K562 (cell line): Measurements from ENCODE around the gene SDF4. TPM values are rescaled to one million over a fixed set of nuclear protein-coding genes. Genes with fewer than 3 reads are reported as not detected.

ENCODE experiments used
- ATAC-seq: fragments of 200-7000 bp; cut with Tn5 transposase; 3 replicates; pipeline ENCODE4 v1.9.1; 2020; ENCODE audit warnings: moderate library complexity
- BruUV-seq: library from RNA; stranded (reverse); fragments of 400-500 nt; replicated peaks from 2 replicates; lab custom pipeline; 2021; lab: Mats Ljungman, UMichigan
- CTCF ChIA-PET: fragments of 300-600 bp; formaldehyde crosslinking; extraction: SDS; loops from one replicate; lab custom pipeline; 2021; ENCODE audit warnings: low intra/inter-chr PET ratio; lab: Yijun Ruan, JAX
- POLR2A ChIA-PET: fragments of 300-600, 350-650 bp; sonication (Branson Sonifier 250); formaldehyde crosslinking; extraction: SDS; loops from one replicate; lab custom pipeline; 2021; ENCODE audit warnings: antibody characterized with exemption, inconsistent platforms; lab: Yijun Ruan, JAX
- DNase-seq, 4 experiments: peaks; one replicate each; pipeline versions ENCODE4 v3.0.0 to v3.0.0-alpha.2; 2011 to 2018; ENCODE audit warnings: low spot score in 3 of 4, mixed read lengths in 3 of 4; ENCODE audit errors: extremely low read depth in 1 of 4
- FAIRE-seq: peaks from 2 replicates; lab custom pipeline; 2011; peaks lifted over from hg19 to GRCh38; lab: Jason Lieb, UNC
- H2AFZ ChIP-seq: 2 replicates; pipeline ENCODE4 v1.6.0; 2011; ENCODE audit warnings: low read depth, low read length, control low read depth, inconsistent platforms
- H3K27ac ChIP-seq: fragments of 200-600 bp; 3 replicates; pipeline ENCODE4 v1.8.0; 2011; ENCODE audit warnings: low read depth, mild to moderate bottlenecking, control low read depth, inconsistent platforms, low read length, moderate library complexity, mixed read lengths; ENCODE audit errors: extremely low read depth
- H3K27me3 ChIP-seq, 2 experiments: fragments of 300-600 bp in 1 of 2; 2 replicates in 1 of 2; 3 replicates in 1 of 2; pipeline versions ENCODE4 v1.6.0 to v1.8.0; 2011; ENCODE audit warnings: inconsistent platforms in 2 of 2, low read length in 2 of 2, mild to moderate bottlenecking in 1 of 2, mixed read lengths in 1 of 2, moderate library complexity in 1 of 2; ENCODE audit not compliant: control insufficient read depth in 2 of 2, insufficient read depth in 2 of 2
- H3K36me3 ChIP-seq: fragments of 300-600 bp; 3 replicates; pipeline ENCODE4 v1.8.0; 2011; ENCODE audit warnings: mild to moderate bottlenecking, low read length, inconsistent platforms; ENCODE audit not compliant: control insufficient read depth, insufficient read depth
- H3K4me1 ChIP-seq, 2 experiments: fragments of 200-600 bp in 1 of 2; replicated peaks in 1 of 2; 2 replicates in 1 of 2; 3 replicates in 1 of 2; pipeline versions ENCODE4 v1.5.1 to v1.8.0; 2011; ENCODE audit warnings: inconsistent platforms in 2 of 2, low read length in 2 of 2, mild to moderate bottlenecking in 1 of 2, mixed read lengths in 1 of 2, moderate library complexity in 1 of 2; ENCODE audit not compliant: control insufficient read depth in 2 of 2, insufficient read depth in 2 of 2
- H3K4me2 ChIP-seq: 2 replicates; pipeline ENCODE4 v1.6.1; 2011; ENCODE audit warnings: low read length, control low read depth, inconsistent platforms, mixed read lengths; ENCODE audit not compliant: insufficient read depth
- H3K4me3 ChIP-seq: fragments of 200-600 bp; sonication (generic), shearing (Covaris generic); 2 replicates; pipeline ENCODE4 v1.5.1; 2016; ENCODE audit warnings: control low read depth, inconsistent platforms
- H3K79me2 ChIP-seq: fragments of 200-600 bp; 3 replicates; pipeline ENCODE4 v1.8.0; 2011; ENCODE audit warnings: low read length, inconsistent platforms; ENCODE audit not compliant: control insufficient read depth, insufficient read depth
- H3K9ac ChIP-seq, 2 experiments: 2 replicates each; pipeline versions ENCODE4 v1.6.0 to v1.6.1; 2011; ENCODE audit warnings: low read depth in 2 of 2, low read length in 2 of 2, control low read depth in 1 of 2, inconsistent platforms in 1 of 2, mild to moderate bottlenecking in 1 of 2, mixed read lengths in 1 of 2; ENCODE audit not compliant: insufficient read depth in 1 of 2
- H3K9me1 ChIP-seq: one replicate; pipeline ENCODE4 v1.6.0; 2011; ENCODE audit warnings: inconsistent platforms, mild to moderate bottlenecking, low read length, moderate library complexity; ENCODE audit not compliant: control insufficient read depth, insufficient read depth
- H3K9me3 ChIP-seq: replicated peaks from 2 replicates; pipeline ENCODE4 v1.5.1; 2011; ENCODE audit warnings: low read depth, low read length, inconsistent platforms; ENCODE audit not compliant: control insufficient read depth, insufficient read depth
- H4K20me1 ChIP-seq: replicated peaks from 2 replicates; pipeline ENCODE4 v1.6.1; 2011; ENCODE audit warnings: low read length, inconsistent platforms, mixed read lengths; ENCODE audit not compliant: control insufficient read depth, insufficient read depth
- ARNT ChIP-seq, 2 experiments: fragments of 450-650 bp; IDR thresholded peaks; 2 replicates each; pipeline ENCODE4 v1.6.1; 2016; ENCODE audit warnings: mild to moderate bottlenecking in 1 of 2
- WGBS: fragments of 100-300 bp; shearing (Covaris generic); methylation state at CpG from one replicate; pipeline ENCODE4 v1.1.6; 2016; ENCODE audit warnings: low coverage, mixed read lengths; ENCODE audit not compliant: insufficient coverage; ENCODE audit errors: missing lambda C conversion rate; 5-methylcytosine and 5-hydroxymethylcytosine counted together
- in situ Hi-C: fragments of 300-500 bp; cut with MboI; formaldehyde crosslinking; loops from 4 replicates; pipeline ENCODE4 v1.15.0; 2018; ENCODE audit warnings: inconsistent platforms, mixed read lengths
- intact Hi-C: fragments of 100-400 bp; cut with micrococcal nuclease; formaldehyde crosslinking; loops from 2 replicates; pipeline ENCODE4 v1.14.2; 2022
- polyA plus RNA-seq, 8 experiments: library from polyadenylated mRNA; depleted of rRNA in 4 of 8; stranded (reverse) in 5 of 8; unstranded in 3 of 8; fragments of >200 nt; fragmentation: Nextera tagmentation in 2 of 8; fragmentation: Illumina TruSeq in 1 of 8; extraction: Ambion mirVana in 2 of 8; extraction: Trizol in 1 of 8; gene quantifications; 2 replicates each; pipeline versions ENCODE4 v1.2.1 to v1.2.3, GENCODE V29; 2011 to 2014; ENCODE audit warnings: inconsistent platforms in 1 of 8, missing spikeins in 1 of 8
- total RNA-seq, 7 experiments: library from RNA; depleted of rRNA in 6 of 7; stranded (reverse); fragments of >200 nt in 6 of 7; fragmentation: Illumina TruSeq in 2 of 7; extraction: Trizol in 2 of 7; gene quantifications; 2 replicates each; pipeline versions ENCODE4 v1.2.1 to v1.2.3, GENCODE V29; 2011 to 2021; ENCODE audit warnings: low replicate concordance in 1 of 7
- TF ChIP-seq, protein P1 (sequence below): fragments of 450-650 bp; IDR thresholded peaks from 2 replicates; pipeline ENCODE4 v1.6.1; 2018; ENCODE audit not compliant: partially characterized antibody

SDF4 gene
- total and polyA plus RNA-seq, 9 of the 15 experiments (the other 6 are each of a cell fraction or from before 2014, with no cell fraction given) = 0.35 to 160 (median 65.2) TPM

- Histone ChIP-seq H3K4me1 (peaks cover 0 to 85% of the 10 kb centered on the region in 2 experiments; a peak in 2 of 5 replicates), H3K9me3 (no peaks in the 10 kb centered on the region), H3K27me3 (no peaks in the 10 kb centered on the region), H2AFZ (no peak overlapping the region), H3K36me3 (peaks cover 46% of the 10 kb centered on the region; the same call in 2 of the 3 replicates), H3K9ac (peak overlapping the region in 1 of 2 experiments; percentile 66; a peak in 1 of 4 replicates), H3K79me2 (no peaks in the 10 kb centered on the region), H3K4me3 (no peak overlapping the region), H3K9me1 (no peaks in the 10 kb centered on the region), H3K27ac (no peak overlapping the region), H3K4me2 (no peak overlapping the region), H4K20me1 (no peaks in the 10 kb centered on the region; the same call in 1 of the 2 replicates)
- BruUV-seq = no TSS peak
- ChIA-PET POLR2A (interaction anchor here (0.6 to 2.0 kb wide), 5 partner anchors 11 to 228 kb away, joined by 3 to 7 read pairs (median 3); no protein-coding TSS in a partner anchor), CTCF (no interaction called here)
- no peak for DNase-seq
- 87% methylated on average over 9 of the region's 11 CpGs for WGBS
- no peak for TF ChIP-seq ARNT (IDR thresholded peaks at IDR 0.05)
- TF ChIP-seq, protein P1, sequence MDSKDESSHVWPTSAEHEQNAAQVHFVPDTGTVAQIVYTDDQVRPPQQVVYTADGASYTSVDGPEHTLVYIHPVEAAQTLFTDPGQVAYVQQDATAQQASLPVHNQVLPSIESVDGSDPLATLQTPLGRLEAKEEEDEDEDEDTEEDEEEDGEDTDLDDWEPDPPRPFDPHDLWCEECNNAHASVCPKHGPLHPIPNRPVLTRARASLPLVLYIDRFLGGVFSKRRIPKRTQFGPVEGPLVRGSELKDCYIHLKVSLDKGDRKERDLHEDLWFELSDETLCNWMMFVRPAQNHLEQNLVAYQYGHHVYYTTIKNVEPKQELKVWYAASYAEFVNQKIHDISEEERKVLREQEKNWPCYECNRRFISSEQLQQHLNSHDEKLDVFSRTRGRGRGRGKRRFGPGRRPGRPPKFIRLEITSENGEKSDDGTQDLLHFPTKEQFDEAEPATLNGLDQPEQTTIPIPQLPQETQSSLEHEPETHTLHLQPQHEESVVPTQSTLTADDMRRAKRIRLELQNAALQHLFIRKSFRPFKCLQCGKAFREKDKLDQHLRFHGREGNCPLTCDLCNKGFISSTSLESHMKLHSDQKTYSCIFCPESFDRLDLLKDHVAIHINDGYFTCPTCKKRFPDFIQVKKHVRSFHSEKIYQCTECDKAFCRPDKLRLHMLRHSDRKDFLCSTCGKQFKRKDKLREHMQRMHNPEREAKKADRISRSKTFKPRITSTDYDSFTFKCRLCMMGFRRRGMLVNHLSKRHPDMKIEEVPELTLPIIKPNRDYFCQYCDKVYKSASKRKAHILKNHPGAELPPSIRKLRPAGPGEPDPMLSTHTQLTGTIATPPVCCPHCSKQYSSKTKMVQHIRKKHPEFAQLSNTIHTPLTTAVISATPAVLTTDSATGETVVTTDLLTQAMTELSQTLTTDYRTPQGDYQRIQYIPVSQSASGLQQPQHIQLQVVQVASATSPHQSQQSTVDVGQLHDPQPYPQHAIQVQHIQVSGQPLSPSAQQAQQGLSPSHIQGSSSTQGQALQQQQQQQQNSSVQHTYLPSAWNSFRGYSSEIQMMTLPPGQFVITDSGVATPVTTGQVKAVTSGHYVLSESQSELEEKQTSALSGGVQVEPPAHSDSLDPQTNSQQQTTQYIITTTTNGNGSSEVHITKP = peak; percentile 53
- no peak for ATAC-seq
- in situ Hi-C loops (no loop called here), intact Hi-C loops (no loop called here)
- no peak for FAIRE-seq
Measured at GRCh38 chr1:1215080-1215676, 16.6 kb downstream of the SDF4 start.
